Skin of body (tissue), 2 donors: ENCODE results near the gene RNASE2. TPM values are rescaled to one million over a fixed set of nuclear protein-coding genes. Genes with fewer than 3 reads are reported as not detected.
"Not testable (repeated sequence)": the region's sequence is repeated elsewhere in the genome, so short reads cannot be mapped to it uniquely, and the experiment has no call there.

Experiments used
- DNase-seq: peaks from one replicate; lab custom pipeline; 2025; lab: John Stamatoyannopoulos, UW
- total RNA-seq: library from RNA; depleted of rRNA; stranded (reverse); fragments of >200 nt; gene quantifications from one replicate; pipeline ENCODE4 v1.2.3, GENCODE V29; 2014

The RNASE2 gene
- 6.1 TPM for total RNA-seq

DNA sequence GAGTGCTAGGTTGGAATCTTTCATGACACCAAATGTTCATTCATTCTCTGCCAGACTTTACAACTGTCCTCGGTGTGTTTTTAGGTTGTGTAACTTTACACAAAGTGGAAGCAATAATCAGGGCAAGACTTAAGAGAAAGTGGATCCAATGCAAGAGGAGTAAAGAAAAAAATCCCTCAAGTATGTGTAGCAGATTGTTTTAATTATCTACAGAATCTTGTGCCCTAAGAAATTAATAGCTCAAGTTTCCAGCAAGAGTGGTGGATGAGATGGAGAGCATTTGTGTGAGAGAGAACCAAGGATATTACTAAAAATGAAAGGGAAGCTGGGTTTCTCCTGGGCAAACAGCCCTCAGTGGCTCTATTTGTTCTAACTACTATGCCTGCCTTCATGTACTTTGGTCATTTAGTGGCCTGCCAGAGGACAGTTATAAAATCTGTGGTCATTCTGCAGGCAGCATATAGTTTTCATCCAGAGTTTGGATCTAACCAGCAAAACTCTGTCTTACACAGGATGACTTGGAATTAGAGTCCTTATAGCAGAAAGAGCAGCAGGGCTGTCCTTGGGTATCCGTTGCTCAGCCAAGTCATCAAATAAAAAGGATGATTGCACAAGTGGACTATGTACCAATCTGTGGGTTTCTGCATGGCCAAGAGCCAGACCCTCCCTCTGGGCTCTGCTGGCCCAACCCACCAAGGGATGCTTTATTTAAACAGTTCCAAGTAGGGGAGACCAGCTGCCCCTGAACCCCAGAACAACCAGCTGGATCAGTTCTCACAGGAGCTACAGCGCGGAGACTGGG lies at the start of gene RNASE2:
Gene RNASE2, plus strand, starts transcription at position 752 of the 802 bp plus-strand sequence. CDS start 285 bp downstream, outside the sequence.
- DNase-seq = not testable (repeated sequence)

DNA sequence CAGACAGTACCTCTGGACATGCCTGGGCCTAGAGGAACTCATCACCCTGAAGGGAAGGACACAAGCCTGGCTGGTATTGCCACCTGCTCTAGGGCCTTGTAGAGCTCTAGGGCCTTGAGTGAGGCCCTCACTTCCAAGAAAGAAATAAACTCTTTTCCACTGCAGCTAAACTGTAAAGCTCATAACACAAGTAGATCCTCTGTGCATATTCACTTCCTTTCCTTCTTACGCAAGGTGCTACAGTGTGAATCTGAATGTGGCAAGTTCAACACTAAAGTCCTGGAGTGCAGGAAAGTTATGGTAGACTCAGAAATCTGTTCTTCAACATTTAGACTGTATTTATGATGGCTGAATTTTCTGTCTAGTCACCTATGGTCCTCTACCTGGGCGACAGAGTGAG lies 49.6 kb upstream of the RNASE2 start:
- DNase-seq = no peak

DNA sequence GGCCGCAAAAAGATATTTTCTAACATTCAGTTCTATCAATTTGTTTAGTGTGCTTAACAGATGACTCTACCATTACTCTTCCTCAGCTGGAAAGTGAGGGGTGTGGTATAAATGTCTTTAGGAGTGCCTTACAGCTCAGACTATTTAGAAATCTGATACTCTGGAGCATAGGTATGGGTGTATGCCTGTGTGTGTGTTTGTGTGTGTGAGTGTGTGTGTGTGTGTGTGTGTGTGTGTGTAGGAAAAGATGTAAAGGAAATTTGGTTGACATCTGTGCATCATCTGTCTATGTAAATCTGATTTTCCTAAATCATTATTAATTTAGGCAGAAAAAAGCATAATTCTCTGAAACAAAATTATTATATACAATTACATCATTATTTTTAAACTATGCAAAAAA lies 48.1 kb upstream of the RNASE2 start:
- DNase-seq = no peak

DNA sequence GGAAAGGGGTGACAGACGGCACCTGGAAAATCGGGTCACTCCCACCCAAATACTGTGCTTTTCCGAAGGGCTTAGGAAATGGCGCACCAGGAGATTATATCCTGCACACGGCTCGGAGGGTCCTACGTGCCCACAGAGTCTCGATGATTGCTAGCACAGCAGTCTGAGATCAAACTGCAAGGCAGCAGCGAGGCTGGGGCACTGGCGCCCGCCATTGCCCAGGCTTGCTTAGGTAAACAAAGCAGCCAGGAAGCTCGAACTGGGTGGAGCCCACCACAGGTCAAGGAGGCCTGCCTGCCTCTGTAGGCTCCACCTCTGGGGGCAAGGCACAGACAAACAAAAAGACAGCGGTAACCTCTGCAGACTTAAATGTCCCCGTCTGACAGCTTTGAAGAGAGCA lies 44.5 kb upstream of the RNASE2 start:
- DNase-seq = not testable (repeated sequence)

DNA sequence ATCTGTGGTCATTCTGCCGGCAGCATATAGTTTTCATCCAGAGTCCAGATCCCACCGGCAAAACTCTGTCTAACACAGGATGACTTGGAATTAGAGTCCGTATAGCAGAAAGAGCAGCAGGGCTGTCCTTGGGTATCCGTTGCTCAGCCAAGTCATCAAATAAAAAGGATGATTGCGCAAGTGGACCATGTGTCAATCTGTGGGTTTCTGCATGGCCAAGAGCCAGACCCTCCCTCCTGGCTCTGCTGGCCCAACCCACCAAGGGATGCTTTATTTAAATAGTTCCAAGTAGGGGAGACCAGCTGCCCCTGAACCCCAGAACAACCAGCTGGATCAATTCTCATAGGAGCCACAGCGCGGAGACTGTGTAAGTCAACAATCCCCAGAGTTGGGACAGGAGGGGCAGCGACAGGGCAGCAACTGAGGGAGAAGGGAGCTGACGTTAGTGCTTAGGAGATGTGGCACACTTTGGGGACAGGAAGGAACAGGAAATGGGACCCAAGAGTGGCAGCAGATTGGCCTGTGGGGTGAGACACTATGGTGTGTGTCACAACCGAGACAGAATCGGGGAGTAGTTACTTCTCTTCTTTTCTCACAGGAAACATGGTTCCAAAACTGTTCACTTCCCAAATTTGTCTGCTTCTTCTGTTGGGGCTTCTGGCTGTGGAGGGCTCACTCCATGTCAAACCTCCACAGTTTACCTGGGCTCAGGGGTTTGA lies 36.1 kb upstream of the RNASE2 start:
- DNase-seq = not testable (repeated sequence)

DNA sequence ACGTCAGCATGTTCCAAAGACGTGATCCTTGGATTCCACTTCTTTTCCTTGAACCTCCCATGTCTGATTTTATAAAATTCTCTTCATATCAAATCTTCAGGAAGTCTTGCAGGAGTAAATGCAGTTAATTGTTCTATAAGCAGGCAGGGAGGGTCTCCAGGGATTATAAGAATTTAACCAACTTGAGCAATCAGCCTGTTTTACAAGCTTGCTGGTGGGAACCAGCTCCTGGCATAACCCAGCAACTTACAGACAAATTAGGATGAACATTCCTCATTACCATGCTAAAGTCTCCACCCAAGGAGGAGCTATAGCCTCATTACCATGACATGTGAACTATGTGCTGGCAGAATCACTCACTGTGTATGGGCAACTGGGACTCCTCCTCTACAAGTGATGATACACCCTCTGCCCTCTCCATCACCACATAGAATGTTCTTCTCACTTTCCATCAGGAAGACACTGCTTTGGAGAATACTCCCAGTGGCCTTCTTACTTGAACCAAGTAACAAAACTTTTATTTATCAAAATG lies 31.5 kb upstream of the RNASE2 start:
- not testable (repeated sequence) for DNase-seq

DNA sequence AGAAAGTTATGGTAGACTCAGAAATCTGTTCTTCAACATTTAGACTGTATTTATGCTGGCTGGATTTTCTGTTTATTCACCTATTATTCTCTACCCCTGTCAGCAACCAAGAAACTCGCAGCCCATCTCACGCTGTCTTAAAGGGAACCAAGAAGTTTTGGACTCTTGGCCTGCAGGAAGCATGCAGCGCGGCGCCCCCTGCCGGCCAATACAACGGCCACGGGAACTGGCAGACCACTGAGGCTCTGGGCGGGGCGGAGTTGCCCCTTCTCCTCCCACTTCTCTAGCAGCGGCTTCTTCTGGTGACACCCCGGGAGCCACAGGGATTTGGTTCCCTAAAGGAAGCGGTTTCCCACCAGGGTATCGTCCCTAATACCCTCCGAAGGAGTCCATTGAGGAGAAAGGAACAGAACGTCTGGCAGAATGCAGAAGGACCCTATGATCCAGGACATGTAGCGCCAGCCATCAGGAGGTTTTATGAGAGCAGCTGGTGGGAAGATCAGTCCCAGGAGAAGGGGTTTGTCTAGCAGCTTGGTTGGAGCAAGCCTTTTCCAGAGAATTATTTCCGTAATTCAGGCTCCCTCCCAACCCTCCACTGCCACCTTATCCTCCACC lies 21.0 kb upstream of the RNASE2 start:
- no peak for DNase-seq

DNA sequence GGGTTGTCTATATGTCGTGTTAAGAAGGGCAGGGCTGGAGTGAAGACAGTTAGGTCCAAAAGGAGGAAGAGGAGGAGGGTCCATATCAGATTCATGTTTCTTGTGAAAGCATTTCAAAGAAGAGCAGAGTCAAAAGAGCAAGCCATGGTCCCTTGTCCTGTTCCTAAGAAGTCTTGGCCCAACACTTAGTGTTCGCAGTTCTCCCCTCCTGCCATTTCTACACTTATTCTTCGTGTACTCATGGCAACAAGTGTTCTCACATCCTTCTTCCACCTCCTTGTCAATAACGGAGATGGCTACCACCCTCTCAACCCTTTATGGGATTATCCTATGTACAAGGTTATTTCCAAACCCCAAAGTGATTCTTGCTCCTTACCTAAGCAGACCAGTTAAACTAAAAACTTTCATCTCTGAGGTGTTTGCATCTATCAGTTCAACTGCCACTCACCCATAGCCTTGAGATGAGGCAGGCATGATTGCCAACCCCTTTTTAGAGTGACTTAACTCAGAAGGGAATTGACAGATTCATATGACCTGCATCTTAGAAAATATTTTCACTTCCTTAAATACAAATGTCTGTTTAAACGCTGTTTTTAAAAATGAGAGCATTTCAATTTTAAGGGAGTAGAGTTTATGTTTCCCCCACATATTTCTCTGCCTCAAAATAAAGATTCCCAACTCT lies 19.8 kb upstream of the RNASE2 start:
- no peak for DNase-seq

DNA sequence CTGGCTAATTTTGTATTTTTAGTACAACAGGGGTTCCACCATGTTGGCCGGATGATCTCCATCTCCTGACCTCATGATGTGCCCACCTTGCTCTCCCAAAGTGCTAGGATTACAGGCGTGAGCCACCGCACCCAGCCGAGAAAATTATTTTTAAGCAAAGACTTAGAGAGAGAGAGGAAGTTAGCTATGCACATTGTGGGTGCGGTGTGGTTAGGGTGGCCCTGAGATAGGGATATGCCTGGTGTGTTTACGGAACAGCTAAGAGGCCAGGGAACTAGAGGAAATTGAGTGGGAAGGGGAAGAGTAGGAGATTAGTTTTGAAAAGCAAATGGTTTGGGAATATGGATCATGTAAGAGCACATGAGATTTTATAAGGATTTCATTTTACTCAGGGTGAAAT lies 10.1 kb upstream of the RNASE2 start:
- not testable (repeated sequence) for DNase-seq

DNA sequence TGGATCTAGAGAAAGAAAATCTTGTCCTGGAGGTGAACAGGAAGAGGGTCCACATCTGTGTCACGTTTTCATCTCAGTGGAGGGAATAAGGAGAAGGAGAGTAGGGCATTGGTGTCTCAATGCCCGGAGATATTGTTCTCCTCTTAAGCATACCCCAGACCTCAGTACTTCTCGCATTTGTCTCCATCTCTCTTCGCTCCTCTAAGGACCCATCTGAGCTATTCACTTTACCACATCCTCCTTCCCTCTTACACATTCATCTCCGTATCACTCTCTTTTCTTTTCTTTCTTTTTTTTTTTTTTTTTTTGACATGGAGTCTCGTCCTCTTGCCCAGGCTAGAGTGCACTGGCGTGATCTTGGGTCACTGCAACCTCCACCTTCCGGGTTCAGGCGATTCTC lies 8.6 kb upstream of the RNASE2 start:
- DNase-seq = not testable (repeated sequence)

DNA sequence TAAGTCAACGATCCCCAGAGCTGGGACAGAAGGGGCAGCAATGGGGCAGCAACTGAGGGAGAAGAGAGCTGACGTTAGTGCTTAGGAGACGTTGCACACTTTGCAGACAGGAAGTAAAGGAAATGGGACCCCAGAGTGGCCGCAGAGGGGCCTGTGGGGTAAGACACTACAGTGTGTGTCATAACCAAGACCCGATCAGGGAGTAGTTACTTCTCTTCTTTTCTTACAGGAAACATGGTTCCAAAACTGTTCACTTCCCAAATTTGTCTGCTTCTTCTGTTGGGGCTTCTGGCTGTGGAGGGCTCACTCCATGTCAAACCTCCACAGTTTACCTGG lies 219 bp downstream of the RNASE2 start:
- DNase-seq = not testable (repeated sequence)

DNA sequence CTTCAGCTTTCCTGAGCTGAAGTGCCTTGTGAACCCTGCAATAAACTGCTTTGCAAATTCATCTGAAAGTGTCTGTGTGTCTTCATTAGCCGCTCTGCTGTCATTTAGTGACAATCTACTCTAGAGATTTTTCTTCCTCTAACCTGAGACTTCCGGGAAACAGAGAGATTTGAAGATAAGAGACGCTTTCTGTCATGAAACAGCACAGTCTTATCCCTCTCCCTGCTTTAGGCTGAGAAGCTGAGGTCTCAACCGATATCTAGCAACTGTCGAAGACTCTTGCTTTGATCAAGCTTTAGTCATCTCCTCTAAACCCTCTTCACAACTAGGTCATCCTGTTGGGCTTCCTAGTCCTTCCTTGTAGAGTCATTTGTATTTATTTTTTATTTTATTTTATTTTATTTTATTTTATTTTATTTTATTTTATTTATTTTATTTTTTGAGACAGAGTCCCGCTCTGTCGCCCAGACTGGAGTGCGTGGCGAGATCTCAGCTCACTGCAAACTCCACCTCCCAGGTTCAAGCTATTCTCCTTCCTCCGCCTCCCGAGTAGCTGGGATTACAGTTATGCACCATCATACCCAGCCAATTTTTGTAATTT lies 1.2 kb downstream of the RNASE2 start:
- DNase-seq = no peak

DNA sequence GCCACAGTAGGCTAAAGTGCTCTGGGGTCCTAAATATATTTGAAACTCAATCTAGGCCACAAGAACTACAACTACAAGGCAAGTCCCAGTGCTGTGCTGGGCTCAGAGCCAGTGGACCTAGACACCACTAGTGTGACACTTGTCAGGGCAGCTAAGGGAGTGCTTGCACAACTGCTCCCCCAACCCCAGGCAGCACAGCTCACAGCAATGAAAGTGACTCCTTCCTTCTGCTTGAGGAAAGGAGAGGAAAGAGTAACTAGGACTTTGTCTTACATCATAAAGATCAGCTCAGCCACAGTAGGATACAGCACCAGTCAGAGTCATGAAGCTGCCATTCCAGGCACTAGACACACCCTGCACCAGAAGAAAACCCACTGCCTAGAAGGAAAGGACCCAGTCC lies 3.7 kb downstream of the RNASE2 start:
- DNase-seq = not testable (repeated sequence)

DNA sequence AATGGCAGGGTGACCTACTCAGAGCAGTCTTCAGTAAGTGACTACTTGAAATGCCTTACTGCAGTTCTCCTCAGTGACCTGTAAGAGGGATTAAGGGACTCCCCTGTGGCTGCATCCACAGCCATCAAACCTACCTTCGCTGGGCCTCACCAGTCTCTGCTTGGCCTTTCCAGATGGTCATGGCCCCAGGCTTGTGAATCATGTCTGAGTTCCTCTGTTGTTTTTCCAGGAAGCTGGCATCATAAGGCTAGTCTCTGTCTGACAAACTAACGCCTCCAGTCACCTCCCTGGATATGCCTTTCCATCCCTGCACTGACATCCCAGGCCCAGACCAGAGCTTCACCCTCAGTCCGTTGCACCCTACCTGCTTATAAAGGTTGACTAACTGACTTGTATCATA lies 14.0 kb downstream of the RNASE2 start:
- no peak for DNase-seq

DNA sequence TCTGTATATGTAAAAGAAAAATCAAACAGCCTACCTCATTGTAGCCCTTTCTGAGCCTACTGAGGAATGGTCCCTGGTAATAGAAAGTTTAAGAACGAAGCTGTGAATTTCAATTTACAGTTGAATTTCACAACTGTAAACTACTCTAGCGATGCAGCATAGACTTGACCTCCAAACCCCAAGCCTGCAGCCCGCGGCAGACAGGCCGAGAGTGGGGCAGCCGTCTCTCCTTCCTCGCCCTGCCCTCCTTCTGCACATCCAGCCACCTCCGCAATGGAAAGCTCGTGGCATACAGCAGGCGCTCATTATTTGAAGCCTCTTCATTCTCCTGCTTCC lies 15.3 kb downstream of the RNASE2 start:
- no peak for DNase-seq

DNA sequence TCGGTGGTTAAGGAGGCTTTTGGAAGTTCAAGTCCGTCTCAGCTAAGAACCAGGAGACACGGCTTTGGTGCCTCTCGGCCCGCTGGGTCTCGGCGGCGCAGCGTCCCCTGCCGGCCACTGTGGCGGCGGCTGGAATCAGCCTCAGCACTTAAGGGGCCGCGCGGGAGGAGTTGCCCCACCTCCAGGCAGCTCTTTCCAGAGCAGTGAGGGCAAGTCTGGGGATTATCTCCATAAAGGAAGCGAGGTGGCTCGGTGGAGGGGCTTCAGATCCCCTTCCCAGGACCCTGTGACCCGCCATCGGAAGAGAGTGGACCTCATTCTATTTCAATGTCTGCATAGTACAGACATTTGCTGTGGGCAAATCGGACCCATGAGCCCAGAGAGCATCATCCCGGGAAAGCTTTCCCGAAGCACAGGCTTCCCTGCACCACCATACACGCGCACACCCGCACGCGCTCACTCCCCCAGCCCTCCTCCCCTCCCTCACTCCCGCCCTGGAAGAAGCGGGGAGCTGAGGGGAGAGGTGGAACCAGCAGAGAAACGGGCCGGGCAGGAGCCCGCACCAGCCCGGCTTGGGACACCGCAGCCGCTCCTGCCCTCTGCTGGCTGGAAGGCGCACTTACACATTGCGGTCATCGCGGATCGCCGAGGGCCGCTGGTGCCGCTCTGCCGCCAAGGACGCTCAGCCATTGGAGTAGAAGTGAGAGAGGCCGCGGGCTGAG lies 15.9 kb downstream of the RNASE2 start:
- DNase-seq = peak; percentile 77

DNA sequence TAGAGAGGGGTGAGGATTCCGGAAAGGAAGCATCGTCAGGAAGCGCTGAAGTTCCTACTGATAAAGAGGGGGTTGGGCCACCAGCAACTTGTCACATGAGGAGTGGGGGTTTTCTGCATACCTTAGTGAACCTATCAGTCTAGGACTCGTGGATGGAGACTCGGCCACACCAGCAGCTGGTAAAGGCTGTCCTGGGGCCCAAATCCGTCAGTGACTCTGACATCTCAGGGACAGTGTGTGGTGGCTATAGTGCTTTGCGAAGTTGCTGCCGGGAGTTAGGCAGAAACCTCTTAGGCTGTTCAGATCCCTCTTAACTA lies 16.4 kb downstream of the RNASE2 start:
- DNase-seq = no peak

DNA sequence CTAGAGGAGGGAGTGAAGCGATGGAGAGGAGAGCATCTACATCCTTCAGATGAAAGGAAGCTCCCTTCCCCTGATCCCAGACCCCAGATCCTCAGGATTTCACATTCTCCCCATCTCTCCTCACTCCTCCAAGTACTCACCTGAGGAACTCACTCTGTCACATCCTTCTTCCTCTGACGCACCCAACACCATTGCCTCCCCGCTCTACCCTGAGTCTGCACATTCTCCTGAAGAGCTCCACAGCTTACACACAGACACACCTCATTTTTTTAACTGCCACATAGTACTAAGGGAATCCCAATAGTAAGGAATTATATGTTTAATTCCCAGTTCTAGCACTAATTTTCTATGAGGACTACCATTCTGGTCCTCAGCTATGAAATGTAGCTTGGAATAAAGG lies 18.2 kb downstream of the RNASE2 start:
- no peak for DNase-seq

DNA sequence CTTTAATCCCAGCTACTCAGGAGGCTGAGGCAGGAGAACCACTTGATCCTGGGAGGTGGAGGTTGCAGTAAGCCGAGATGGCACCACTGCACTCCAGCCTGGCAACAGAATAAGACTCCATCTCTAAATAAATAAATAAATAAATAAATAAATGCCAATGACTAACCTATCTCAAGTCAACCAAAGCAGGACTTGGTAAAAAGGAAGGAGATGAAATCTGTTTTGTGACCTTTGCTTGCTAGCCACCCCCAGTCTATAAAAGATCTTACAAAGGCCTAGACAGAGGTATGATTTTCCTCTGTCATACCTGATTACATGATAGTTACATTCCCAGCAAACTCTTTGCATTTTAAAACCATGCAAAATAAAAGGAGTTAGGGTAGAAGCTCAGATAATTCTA lies 21.0 kb downstream of the RNASE2 start:
- DNase-seq = no peak

DNA sequence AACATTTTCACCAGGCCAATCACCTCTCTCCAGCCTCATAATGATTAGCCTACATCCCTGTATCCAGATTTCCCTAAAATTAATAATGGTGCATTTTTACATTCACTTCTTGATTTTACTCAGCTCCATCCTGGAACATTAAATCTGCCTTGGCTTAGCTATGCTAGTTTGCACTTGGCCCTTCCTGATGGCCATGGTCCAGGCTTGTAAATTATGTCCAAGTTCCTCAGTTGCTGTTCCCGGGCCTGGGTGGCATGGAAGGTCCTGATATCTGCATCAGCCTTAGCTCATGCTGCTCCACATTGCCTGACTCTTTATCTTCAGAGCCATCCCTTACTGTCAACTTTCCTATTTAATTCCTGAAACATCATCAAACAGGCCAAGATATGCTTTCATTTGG lies 23.4 kb downstream of the RNASE2 start:
- DNase-seq = no peak

DNA sequence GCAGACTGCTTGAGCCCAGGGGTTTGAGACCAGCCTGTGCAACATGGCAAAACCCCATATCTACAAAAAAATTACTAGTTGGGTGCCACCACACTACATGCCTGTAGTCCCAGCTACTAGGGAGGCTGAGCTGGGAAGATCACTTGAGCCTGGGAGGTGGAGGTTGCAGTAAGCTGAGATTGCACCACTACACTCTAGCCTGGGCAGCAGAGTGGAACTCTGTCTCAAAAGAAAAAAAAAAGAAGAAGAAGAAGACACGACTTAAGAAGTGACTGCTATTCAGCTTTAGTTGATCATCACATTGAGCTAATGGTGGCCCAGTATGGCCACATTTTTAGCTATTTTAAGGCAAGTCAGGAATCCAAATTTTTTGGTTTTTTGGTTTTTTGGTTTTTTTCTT lies 25.6 kb downstream of the RNASE2 start:
- DNase-seq = no peak
